GM23338 (cell line): ENCODE results near the gene KAT8. TPM values are rescaled to one million over a fixed set of nuclear protein-coding genes. Genes with fewer than 3 reads are reported as not detected.
A peak's percentile ranks its signal among the peaks of the same experiment; 100 is the strongest.

Source experiments
- ATAC-seq: fragments of 200-7000 bp; cut with Tn5 transposase; 3 replicates; pipeline ENCODE4 v1.9.1; 2020
- DNase-seq: peaks from one replicate; pipeline ENCODE4 v3.0.0-alpha.2; 2015; ENCODE audit warnings: low spot score
- H2AFZ ChIP-seq: fragments of 200-600 bp; sonication (generic); 2 replicates; pipeline ENCODE4 v1.8.0; 2016; ENCODE audit warnings: antibody characterized with exemption, mild to moderate bottlenecking, moderate library complexity
- H3F3A ChIP-seq: fragments of 200-600 bp; sonication (generic); replicated peaks from 2 replicates; pipeline ENCODE4 v1.8.0; 2017; ENCODE audit warnings: antibody characterized with exemption, mixed run types, low read depth
- H3K27ac ChIP-seq: fragments of 200-600 bp; sonication (generic); 2 replicates; pipeline ENCODE4 v1.6.1; 2016; ENCODE audit warnings: low read depth
- H3K27me3 ChIP-seq: fragments of 200-600 bp; sonication (generic); 2 replicates; pipeline ENCODE4 v1.8.0; 2016; ENCODE audit warnings: mild to moderate bottlenecking, mixed run types, moderate library complexity; ENCODE audit not compliant: insufficient read depth
- H3K36me3 ChIP-seq: fragments of 200-600 bp; sonication (generic); 2 replicates; pipeline ENCODE4 v1.8.0; 2016; ENCODE audit warnings: mild to moderate bottlenecking; ENCODE audit not compliant: insufficient read depth
- H3K4me1 ChIP-seq: fragments of 200-600 bp; sonication (generic); 2 replicates; pipeline ENCODE4 v1.8.0; 2016; ENCODE audit warnings: mild to moderate bottlenecking, moderate library complexity; ENCODE audit not compliant: insufficient read depth
- H3K4me2 ChIP-seq: fragments of 200-600 bp; sonication (generic); 2 replicates; pipeline ENCODE4 v1.7.1; 2017; ENCODE audit warnings: mixed run types
- H3K4me3 ChIP-seq: fragments of 200-600 bp; sonication (generic); 2 replicates; pipeline ENCODE4 v1.6.1; 2016; ENCODE audit warnings: mixed run types
- H3K79me2 ChIP-seq: fragments of 200-600 bp; sonication (generic); replicated peaks from 2 replicates; pipeline ENCODE4 v1.8.0; 2017; ENCODE audit warnings: mild to moderate bottlenecking; ENCODE audit not compliant: insufficient read depth
- H3K9me2 ChIP-seq: fragments of 200-600 bp; sonication (generic); 2 replicates; pipeline ENCODE4 v1.8.0; 2017; ENCODE audit not compliant: insufficient read depth
- H4K20me1 ChIP-seq: fragments of 200-600 bp; sonication (generic); replicated peaks from 2 replicates; pipeline ENCODE4 v1.8.0; 2017; ENCODE audit warnings: mild to moderate bottlenecking; ENCODE audit not compliant: insufficient read depth
- H3K27ac Mint-ChIP-seq: 2 replicates; pipeline ENCODE4 v1.8.0; 2020; ENCODE audit warnings: inconsistent platforms, mild to moderate bottlenecking, moderate library complexity, mixed read lengths
- H3K27me3 Mint-ChIP-seq: 3 replicates; pipeline ENCODE4 v1.8.0; 2022; ENCODE audit warnings: low read depth, mild to moderate bottlenecking, moderate library complexity, mixed read lengths, inconsistent platforms; ENCODE audit not compliant: insufficient read depth, poor library complexity
- H3K36me3 Mint-ChIP-seq: 3 replicates; pipeline ENCODE4 v1.8.0; 2021; ENCODE audit warnings: low read depth, mild to moderate bottlenecking, inconsistent platforms, moderate library complexity, mixed read lengths
- H3K4me1 Mint-ChIP-seq: 3 replicates; pipeline ENCODE4 v1.8.0; 2020; ENCODE audit warnings: mild to moderate bottlenecking, inconsistent platforms, mixed read lengths
- H3K4me3 Mint-ChIP-seq: 3 replicates; pipeline ENCODE4 v1.8.0; 2021; ENCODE audit warnings: moderate library complexity, mild to moderate bottlenecking, inconsistent platforms, mixed read lengths
- H3K9me3 Mint-ChIP-seq: 3 replicates; pipeline ENCODE4 v1.8.0; 2020; ENCODE audit warnings: moderate library complexity, mild to moderate bottlenecking, inconsistent platforms, mixed read lengths
- CREB1 ChIP-seq: fragments of 250-450 bp; sonication (Bioruptor Pico); IDR thresholded peaks from 2 replicates; pipeline ENCODE4 v1.5.0; 2020; ENCODE audit warnings: low read depth, mild to moderate bottlenecking, moderate library complexity
- EZH2 ChIP-seq: fragments of 200-600 bp; sonication (generic); IDR thresholded peaks from one replicate; pipeline ENCODE4 v1.8.0; 2017; ENCODE audit warnings: antibody characterized with exemption, mild to moderate bottlenecking, low read depth; ENCODE audit not compliant: unreplicated experiment
- EZH2phosphoT487 ChIP-seq: fragments of 200-600 bp; sonication (generic); IDR thresholded peaks from one replicate; pipeline ENCODE4 v1.8.1; 2018; ENCODE audit warnings: antibody characterized with exemption; ENCODE audit not compliant: unreplicated experiment
- JUNB ChIP-seq: IDR thresholded peaks from one replicate; pipeline ENCODE4 v1.6.1; 2016; ENCODE audit warnings: antibody characterized with exemption; ENCODE audit not compliant: unreplicated experiment
- NANOG ChIP-seq: IDR thresholded peaks from 2 replicates; pipeline ENCODE4 v1.6.1; 2016; ENCODE audit warnings: antibody characterized with exemption, borderline replicate concordance
- POLR2AphosphoS5 ChIP-seq: IDR thresholded peaks from 2 replicates; pipeline ENCODE4 v1.6.1; 2016; ENCODE audit warnings: antibody characterized with exemption, low read depth
- STAT1 ChIP-seq: IDR thresholded peaks from one replicate; pipeline ENCODE4 v1.6.1; 2016; ENCODE audit warnings: antibody characterized with exemption; ENCODE audit not compliant: unreplicated experiment
- ZNF114 ChIP-seq: fragments of 250-450 bp; sonication (Bioruptor Pico); IDR thresholded peaks from 2 replicates; pipeline ENCODE4 v1.5.0; 2020; ENCODE audit warnings: mild to moderate bottlenecking, moderate library complexity
- ZNF331 ChIP-seq: fragments of 250-450 bp; sonication (Bioruptor Pico); IDR thresholded peaks from 2 replicates; pipeline ENCODE4 v1.5.0; 2020; ENCODE audit warnings: low read depth, mild to moderate bottlenecking, moderate library complexity
- polyA plus RNA-seq: library from polyadenylated mRNA; unstranded; fragments of >200 nt; fragmentation: Nextera tagmentation; extraction: Ambion mirVana; gene quantifications from 2 replicates; pipeline ENCODE4 v1.2.1, GENCODE V29; 2016
- total RNA-seq: library from RNA; depleted of rRNA; stranded (reverse); fragments of >200 nt; shearing (Covaris generic); gene quantifications from 2 replicates; pipeline ENCODE4 v1.2.3, GENCODE V29; 2014
- TF ChIP-seq, protein P1 (sequence below): IDR thresholded peaks from one replicate; pipeline ENCODE4 v1.6.1; 2018; ENCODE audit warnings: antibody characterized with exemption; ENCODE audit not compliant: unreplicated experiment
- TF ChIP-seq, protein P2 (sequence below), 2 experiments: fragments of 200-600 bp in 1 of 2; sonication (generic) in 1 of 2; conservative IDR thresholded peaks; 2 replicates each; pipeline versions ENCODE4 v1.5.1 to v1.6.1; 2016 to 2017; ENCODE audit warnings: antibody characterized with exemption in 2 of 2, low read depth in 2 of 2, mild to moderate bottlenecking in 2 of 2, moderate library complexity in 1 of 2
- TF ChIP-seq, protein P3 (sequence below): IDR thresholded peaks from 2 replicates; pipeline ENCODE4 v1.6.1; 2016; ENCODE audit warnings: antibody characterized with exemption
- TF ChIP-seq, protein P4 (sequence below): fragments of 250-450 bp; sonication (Bioruptor Pico); IDR thresholded peaks from 2 replicates; pipeline ENCODE4 v1.5.0; 2020; ENCODE audit warnings: mild to moderate bottlenecking, moderate library complexity

KAT8 gene
- total and polyA plus RNA-seq, 2 experiments from 2014 or later = 47.6 to 85.4 TPM

DNA sequence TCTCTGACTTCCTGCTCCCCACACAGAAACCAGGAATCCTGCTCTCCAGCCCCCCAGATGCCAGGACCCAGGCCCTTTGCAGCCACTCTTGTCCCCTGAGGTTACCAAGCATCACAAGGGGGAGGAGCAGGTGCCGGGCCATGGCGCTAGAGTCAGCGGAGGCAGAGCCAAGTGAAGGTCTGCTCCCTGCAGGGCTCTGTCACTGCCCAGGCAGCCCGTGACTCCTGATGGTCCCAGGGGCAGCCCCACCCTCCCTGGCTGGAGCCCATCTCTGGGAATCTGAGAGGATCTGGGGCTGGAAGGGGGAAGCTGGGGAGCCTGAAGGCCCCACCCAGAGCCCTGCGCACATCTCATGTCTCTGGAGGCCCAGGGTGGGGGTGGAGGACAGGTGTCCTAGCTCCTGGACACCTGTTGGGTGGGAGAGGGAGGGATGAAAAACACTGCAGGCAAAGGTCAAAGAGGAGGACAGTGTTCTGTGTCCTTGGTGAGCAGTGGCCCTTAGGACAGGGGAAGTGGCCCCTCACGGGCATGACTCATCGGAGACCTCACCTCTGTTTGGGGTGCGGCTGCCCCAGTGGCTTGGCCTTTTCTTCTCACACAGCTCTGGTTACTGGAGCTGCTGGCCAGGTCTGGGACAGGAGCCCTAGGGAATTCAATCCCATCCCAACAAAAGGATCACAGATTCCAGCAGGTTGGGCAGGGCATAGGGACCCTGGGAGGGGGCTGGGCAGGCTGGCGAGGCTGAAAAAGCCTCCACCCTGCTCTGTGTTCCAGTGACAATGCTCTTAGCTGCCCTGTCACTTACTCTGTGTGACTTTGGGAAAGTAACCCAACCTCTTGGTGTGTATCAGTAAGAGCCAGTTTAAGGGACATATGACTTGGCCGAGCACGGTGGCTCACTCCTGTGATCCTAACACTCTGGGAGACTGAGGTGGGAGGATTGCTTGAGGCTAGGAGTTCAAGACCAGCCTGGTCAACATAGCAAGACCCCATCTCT, 32.7 kb downstream of the KAT8 start, which contains the start of gene PRSS36:
Gene PRSS36 (minus strand): TSS at position 173 of the 997 bp plus-strand sequence. CDS start 31 bp downstream, at position 142.
- Mint-ChIP-seq H3K27me3 (peaks cover 19% of the 10 kb centered on the region), H3K27ac (no peak within 1 kb of the TSS), H3K36me3 (no peaks in the 10 kb centered on the region; the same call in 2 of the 3 replicates), H3K4me1 (peaks cover 20% of the 10 kb centered on the region), H3K9me3 (no peaks in the 10 kb centered on the region; the same call in 2 of the 3 replicates), H3K4me3 (no peak within 1 kb of the TSS)
- Histone ChIP-seq H2AFZ (0 out of 2 replicates have a peak within 1 kb of the TSS, but pooled peaks have one; percentile 10), H3K4me1 (peaks cover 14% of the 10 kb centered on the region), H4K20me1 (no peaks in the 10 kb centered on the region), H3K36me3 (no peaks in the 10 kb centered on the region; the same call in 1 of the 2 replicates), H3K9me2 (no peaks in the 10 kb centered on the region), H3F3A (no peaks in the 10 kb centered on the region), H3K4me3 (peak within 1 kb of the TSS; percentile 70; the same call in 1 of the 2 replicates), H3K4me2 (peak within 1 kb of the TSS; percentile 86), H3K79me2 (no peaks in the 10 kb centered on the region), H3K27ac (no peak within 1 kb of the TSS), H3K27me3 (peaks cover 28% of the 10 kb centered on the region)
- TF ChIP-seq, protein P1, sequence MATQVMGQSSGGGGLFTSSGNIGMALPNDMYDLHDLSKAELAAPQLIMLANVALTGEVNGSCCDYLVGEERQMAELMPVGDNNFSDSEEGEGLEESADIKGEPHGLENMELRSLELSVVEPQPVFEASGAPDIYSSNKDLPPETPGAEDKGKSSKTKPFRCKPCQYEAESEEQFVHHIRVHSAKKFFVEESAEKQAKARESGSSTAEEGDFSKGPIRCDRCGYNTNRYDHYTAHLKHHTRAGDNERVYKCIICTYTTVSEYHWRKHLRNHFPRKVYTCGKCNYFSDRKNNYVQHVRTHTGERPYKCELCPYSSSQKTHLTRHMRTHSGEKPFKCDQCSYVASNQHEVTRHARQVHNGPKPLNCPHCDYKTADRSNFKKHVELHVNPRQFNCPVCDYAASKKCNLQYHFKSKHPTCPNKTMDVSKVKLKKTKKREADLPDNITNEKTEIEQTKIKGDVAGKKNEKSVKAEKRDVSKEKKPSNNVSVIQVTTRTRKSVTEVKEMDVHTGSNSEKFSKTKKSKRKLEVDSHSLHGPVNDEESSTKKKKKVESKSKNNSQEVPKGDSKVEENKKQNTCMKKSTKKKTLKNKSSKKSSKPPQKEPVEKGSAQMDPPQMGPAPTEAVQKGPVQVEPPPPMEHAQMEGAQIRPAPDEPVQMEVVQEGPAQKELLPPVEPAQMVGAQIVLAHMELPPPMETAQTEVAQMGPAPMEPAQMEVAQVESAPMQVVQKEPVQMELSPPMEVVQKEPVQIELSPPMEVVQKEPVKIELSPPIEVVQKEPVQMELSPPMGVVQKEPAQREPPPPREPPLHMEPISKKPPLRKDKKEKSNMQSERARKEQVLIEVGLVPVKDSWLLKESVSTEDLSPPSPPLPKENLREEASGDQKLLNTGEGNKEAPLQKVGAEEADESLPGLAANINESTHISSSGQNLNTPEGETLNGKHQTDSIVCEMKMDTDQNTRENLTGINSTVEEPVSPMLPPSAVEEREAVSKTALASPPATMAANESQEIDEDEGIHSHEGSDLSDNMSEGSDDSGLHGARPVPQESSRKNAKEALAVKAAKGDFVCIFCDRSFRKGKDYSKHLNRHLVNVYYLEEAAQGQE = no peak
- TF ChIP-seq ZNF331 (CRISPR knock-in tag) (no peak), EZH2 (no peak), POLR2AphosphoS5 (no peak), CREB1 (CRISPR knock-in tag) (no peak), STAT1 (no peak), NANOG (no peak), EZH2phosphoT487 (no peak), ZNF114 (CRISPR knock-in tag) (no peak), JUNB (no peak)
- TF ChIP-seq, protein P2, sequence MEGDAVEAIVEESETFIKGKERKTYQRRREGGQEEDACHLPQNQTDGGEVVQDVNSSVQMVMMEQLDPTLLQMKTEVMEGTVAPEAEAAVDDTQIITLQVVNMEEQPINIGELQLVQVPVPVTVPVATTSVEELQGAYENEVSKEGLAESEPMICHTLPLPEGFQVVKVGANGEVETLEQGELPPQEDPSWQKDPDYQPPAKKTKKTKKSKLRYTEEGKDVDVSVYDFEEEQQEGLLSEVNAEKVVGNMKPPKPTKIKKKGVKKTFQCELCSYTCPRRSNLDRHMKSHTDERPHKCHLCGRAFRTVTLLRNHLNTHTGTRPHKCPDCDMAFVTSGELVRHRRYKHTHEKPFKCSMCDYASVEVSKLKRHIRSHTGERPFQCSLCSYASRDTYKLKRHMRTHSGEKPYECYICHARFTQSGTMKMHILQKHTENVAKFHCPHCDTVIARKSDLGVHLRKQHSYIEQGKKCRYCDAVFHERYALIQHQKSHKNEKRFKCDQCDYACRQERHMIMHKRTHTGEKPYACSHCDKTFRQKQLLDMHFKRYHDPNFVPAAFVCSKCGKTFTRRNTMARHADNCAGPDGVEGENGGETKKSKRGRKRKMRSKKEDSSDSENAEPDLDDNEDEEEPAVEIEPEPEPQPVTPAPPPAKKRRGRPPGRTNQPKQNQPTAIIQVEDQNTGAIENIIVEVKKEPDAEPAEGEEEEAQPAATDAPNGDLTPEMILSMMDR (conservative IDR thresholded peaks at IDR 0.05; ENCODE audit: low read depth in 2 of 2) = no peak
- TF ChIP-seq, protein P3, sequence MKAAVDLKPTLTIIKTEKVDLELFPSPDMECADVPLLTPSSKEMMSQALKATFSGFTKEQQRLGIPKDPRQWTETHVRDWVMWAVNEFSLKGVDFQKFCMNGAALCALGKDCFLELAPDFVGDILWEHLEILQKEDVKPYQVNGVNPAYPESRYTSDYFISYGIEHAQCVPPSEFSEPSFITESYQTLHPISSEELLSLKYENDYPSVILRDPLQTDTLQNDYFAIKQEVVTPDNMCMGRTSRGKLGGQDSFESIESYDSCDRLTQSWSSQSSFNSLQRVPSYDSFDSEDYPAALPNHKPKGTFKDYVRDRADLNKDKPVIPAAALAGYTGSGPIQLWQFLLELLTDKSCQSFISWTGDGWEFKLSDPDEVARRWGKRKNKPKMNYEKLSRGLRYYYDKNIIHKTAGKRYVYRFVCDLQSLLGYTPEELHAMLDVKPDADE = no peak
- TF ChIP-seq, protein P4, sequence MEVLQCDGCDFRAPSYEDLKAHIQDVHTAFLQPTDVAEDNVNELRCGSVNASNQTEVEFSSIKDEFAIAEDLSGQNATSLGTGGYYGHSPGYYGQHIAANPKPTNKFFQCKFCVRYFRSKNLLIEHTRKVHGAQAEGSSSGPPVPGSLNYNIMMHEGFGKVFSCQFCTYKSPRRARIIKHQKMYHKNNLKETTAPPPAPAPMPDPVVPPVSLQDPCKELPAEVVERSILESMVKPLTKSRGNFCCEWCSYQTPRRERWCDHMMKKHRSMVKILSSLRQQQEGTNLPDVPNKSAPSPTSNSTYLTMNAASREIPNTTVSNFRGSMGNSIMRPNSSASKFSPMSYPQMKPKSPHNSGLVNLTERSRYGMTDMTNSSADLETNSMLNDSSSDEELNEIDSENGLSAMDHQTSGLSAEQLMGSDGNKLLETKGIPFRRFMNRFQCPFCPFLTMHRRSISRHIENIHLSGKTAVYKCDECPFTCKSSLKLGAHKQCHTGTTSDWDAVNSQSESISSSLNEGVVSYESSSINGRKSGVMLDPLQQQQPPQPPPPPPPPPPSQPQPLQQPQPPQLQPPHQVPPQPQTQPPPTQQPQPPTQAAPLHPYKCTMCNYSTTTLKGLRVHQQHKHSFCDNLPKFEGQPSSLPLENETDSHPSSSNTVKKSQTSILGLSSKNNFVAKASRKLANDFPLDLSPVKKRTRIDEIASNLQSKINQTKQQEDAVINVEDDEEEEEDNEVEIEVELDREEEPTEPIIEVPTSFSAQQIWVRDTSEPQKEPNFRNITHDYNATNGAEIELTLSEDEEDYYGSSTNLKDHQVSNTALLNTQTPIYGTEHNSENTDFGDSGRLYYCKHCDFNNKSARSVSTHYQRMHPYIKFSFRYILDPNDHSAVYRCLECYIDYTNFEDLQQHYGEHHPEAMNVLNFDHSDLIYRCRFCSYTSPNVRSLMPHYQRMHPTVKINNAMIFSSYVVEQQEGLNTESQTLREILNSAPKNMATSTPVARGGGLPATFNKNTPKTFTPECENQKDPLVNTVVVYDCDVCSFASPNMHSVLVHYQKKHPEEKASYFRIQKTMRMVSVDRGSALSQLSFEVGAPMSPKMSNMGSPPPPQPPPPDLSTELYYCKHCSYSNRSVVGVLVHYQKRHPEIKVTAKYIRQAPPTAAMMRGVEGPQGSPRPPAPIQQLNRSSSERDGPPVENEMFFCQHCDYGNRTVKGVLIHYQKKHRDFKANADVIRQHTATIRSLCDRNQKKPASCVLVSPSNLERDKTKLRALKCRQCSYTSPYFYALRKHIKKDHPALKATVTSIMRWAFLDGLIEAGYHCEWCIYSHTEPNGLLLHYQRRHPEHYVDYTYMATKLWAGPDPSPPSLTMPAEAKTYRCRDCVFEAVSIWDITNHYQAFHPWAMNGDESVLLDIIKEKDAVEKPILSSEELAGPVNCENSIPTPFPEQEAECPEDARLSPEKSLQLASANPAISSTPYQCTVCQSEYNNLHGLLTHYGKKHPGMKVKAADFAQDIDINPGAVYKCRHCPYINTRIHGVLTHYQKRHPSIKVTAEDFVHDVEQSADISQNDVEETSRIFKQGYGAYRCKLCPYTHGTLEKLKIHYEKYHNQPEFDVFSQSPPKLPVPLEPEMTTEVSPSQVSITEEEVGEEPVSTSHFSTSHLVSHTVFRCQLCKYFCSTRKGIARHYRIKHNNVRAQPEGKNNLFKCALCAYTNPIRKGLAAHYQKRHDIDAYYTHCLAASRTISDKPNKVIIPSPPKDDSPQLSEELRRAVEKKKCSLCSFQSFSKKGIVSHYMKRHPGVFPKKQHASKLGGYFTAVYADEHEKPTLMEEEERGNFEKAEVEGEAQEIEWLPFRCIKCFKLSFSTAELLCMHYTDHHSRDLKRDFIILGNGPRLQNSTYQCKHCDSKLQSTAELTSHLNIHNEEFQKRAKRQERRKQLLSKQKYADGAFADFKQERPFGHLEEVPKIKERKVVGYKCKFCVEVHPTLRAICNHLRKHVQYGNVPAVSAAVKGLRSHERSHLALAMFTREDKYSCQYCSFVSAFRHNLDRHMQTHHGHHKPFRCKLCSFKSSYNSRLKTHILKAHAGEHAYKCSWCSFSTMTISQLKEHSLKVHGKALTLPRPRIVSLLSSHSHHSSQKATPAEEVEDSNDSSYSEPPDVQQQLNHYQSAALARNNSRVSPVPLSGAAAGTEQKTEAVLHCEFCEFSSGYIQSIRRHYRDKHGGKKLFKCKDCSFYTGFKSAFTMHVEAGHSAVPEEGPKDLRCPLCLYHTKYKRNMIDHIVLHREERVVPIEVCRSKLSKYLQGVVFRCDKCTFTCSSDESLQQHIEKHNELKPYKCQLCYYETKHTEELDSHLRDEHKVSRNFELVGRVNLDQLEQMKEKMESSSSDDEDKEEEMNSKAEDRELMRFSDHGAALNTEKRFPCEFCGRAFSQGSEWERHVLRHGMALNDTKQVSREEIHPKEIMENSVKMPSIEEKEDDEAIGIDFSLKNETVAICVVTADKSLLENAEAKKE (CRISPR knock-in tag) = no peak
- ATAC-seq (peak; percentile 14), DNase-seq (peak; percentile 24)
